Suprapubic skin (tissue), 4 donors: ENCODE measurements around the gene UCK1. TPM values are rescaled to one million over a fixed set of nuclear protein-coding genes. Genes with fewer than 3 reads are reported as not detected.
A peak's percentile ranks its signal among the peaks of the same experiment; 100 is the strongest.

Source experiments
- DNase-seq, 2 donors: peaks; one replicate each; pipeline ENCODE4 v3.0.0-alpha.2; 2019; ENCODE audit warnings: low spot score in 2 of 2
- H3K27ac ChIP-seq: fragments of 200-600 bp; sonication (generic); one replicate; pipeline ENCODE4 v1.5.1; 2019
- H3K27me3 ChIP-seq: fragments of 200-600 bp; sonication (generic); one replicate; pipeline ENCODE4 v1.5.1; 2019
- H3K36me3 ChIP-seq: fragments of 200-600 bp; sonication (generic); one replicate; pipeline ENCODE4 v1.5.1; 2019
- H3K4me1 ChIP-seq: fragments of 200-600 bp; sonication (generic); one replicate; pipeline ENCODE4 v1.5.1; 2019
- H3K4me3 ChIP-seq: fragments of 200-600 bp; sonication (generic); one replicate; pipeline ENCODE4 v1.5.1; 2019; ENCODE audit warnings: mild to moderate bottlenecking
- H3K9me3 ChIP-seq: fragments of 200-600 bp; sonication (generic); one replicate; pipeline ENCODE4 v1.5.1; 2019
- EP300 ChIP-seq: sonication (generic); formaldehyde crosslinking; IDR thresholded peaks from one replicate; pipeline ENCODE4 v1.6.1; 2017; ENCODE audit warnings: antibody characterized with exemption
- POLR2A ChIP-seq, 2 donors: fragments of 450-650 bp; IDR thresholded peaks; one replicate each; pipeline ENCODE4 v1.6.1; 2017; ENCODE audit warnings: antibody characterized with exemption in 2 of 2, mild to moderate bottlenecking in 2 of 2, moderate library complexity in 2 of 2
- POLR2AphosphoS5 ChIP-seq, 3 donors: sonication (generic); formaldehyde crosslinking; IDR thresholded peaks; one replicate each; pipeline ENCODE4 v1.6.1; 2017; ENCODE audit warnings: antibody characterized with exemption in 3 of 3
- WGBS: methylation state at CpG from one replicate; pipeline ENCODE4 v1.1.5; 2018; 5-methylcytosine and 5-hydroxymethylcytosine counted together
- total RNA-seq, 4 donors: library from RNA; depleted of rRNA; stranded (reverse); fragments of >200 nt; gene quantifications; one replicate each; pipeline ENCODE4 v1.1.0, GENCODE V29; 2016
- TF ChIP-seq, protein P1 (sequence below), 2 donors: fragments of 200-600 bp in 1 of 2; fragments of 450-650 bp in 1 of 2; sonication (generic) in 1 of 2; IDR thresholded peaks; one replicate each; pipeline ENCODE4 v1.5.1; 2016 to 2019; ENCODE audit warnings: antibody characterized with exemption in 2 of 2, mild to moderate bottlenecking in 1 of 2, moderate library complexity in 1 of 2

Gene UCK1
- 10 to 100 TPM; 20.0 to 28.0 (median 26.6) TPM for total RNA-seq

DNA sequence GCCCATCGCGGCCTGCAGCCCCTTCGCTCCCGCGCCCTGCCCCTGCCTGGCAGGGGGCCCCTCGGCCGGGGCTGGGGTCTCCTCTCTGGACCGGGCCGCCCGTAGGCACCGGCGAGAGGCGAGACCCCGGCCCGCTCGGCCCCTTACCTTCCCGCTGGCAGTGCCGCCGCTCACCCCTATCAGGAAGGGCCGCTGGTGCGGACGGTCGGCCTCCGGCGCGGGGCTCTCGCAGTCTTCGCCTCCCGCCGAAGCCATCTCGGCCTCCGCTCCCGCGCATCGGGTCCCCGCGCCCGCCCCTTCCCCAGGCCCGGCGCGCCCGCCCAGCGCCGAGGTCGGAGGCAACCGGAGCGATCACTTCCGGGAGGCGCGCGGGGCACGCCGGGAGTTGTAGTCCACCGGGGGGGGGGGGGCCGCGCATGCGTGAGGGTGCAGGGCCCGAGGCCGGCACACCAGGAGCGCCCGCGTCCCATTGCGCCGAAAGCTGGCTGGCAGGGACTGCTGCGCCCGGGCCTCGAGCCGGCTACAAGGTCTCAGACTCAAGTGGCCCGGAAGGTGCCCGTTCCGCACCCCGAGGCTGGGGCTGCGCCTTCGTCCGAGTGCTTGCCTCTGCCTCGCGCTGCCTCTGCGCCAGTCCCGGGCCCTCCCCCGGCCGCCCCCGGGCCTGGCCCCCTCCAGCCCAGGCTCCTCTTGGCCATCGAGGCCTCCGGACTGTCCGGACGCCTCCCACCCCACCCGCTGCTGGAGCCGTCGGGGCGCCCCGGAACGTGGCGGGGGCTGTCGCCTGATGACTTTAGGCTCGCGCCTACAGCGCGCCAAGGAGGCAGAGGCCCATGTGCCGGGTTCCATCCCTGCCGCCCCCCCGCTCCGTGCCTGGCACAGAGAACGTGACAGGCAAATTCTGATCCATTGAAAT, at the start of gene UCK1:
Gene UCK1, minus strand, starts transcription at position 344 of the 913 bp plus-strand sequence. Its CDS starts 89 bp downstream, at position 255.
- WGBS = 37% methylated on average over 15 of the region's 103 CpGs
- peak; percentile 86 to 90 for DNase-seq
- no peaks in the 10 kb centered on the region for H3K27me3 ChIP-seq
- no peaks in the 10 kb centered on the region for H3K9me3 ChIP-seq
- peak within 1 kb of the TSS; percentile 67 for H3K27ac ChIP-seq
- peaks cover 14% of the 10 kb centered on the region for H3K4me1 ChIP-seq
- H3K36me3 ChIP-seq = peaks cover 36% of the 10 kb centered on the region
- H3K4me3 ChIP-seq = peak within 1 kb of the TSS; percentile 79
- TF ChIP-seq POLR2A (IDR thresholded peaks at IDR 0.05) (peak in 1 of 2 donors; percentile 48), POLR2AphosphoS5 (IDR thresholded peaks at IDR 0.05) (no peak)

DNA sequence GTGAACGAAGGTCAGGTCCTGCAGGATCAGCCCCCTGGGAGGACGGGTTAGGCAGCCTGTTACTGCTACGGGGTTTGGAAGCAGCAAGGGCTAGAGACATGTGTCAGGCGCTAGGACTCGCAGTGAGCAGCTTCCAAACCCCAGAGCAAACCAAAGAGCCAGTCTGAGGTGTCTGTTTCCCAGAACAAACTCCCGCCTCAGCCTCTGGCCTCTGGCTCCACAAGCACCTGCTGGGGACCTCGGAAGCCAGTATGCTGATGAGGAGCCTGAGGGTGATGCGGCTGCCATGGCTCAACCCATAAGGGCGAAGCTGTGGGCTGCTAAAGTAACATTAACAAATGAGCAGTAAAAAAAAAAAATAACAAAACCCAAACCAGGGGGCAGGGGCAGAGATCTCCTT, 49.3 kb upstream of the UCK1 start:
- no peaks in the 10 kb centered on the region for H3K9me3 ChIP-seq
- TF ChIP-seq EP300 = no peak
- TF ChIP-seq POLR2AphosphoS5 (IDR thresholded peaks at IDR 0.05) = no peak
- TF ChIP-seq, protein P1, sequence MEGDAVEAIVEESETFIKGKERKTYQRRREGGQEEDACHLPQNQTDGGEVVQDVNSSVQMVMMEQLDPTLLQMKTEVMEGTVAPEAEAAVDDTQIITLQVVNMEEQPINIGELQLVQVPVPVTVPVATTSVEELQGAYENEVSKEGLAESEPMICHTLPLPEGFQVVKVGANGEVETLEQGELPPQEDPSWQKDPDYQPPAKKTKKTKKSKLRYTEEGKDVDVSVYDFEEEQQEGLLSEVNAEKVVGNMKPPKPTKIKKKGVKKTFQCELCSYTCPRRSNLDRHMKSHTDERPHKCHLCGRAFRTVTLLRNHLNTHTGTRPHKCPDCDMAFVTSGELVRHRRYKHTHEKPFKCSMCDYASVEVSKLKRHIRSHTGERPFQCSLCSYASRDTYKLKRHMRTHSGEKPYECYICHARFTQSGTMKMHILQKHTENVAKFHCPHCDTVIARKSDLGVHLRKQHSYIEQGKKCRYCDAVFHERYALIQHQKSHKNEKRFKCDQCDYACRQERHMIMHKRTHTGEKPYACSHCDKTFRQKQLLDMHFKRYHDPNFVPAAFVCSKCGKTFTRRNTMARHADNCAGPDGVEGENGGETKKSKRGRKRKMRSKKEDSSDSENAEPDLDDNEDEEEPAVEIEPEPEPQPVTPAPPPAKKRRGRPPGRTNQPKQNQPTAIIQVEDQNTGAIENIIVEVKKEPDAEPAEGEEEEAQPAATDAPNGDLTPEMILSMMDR (IDR thresholded peaks at IDR 0.05) = no peak
- TF ChIP-seq POLR2A (IDR thresholded peaks at IDR 0.05) = no peak
- H3K27ac ChIP-seq = no peak overlapping the region
- no peaks in the 10 kb centered on the region for H3K27me3 ChIP-seq
- DNase-seq = no peak
- no peaks in the 10 kb centered on the region for H3K4me1 ChIP-seq
- H3K36me3 ChIP-seq = peaks cover 93% of the 10 kb centered on the region
- H3K4me3 ChIP-seq = no peak overlapping the region
- 89% methylated on average over 4 of the region's 9 CpGs for WGBS

DNA sequence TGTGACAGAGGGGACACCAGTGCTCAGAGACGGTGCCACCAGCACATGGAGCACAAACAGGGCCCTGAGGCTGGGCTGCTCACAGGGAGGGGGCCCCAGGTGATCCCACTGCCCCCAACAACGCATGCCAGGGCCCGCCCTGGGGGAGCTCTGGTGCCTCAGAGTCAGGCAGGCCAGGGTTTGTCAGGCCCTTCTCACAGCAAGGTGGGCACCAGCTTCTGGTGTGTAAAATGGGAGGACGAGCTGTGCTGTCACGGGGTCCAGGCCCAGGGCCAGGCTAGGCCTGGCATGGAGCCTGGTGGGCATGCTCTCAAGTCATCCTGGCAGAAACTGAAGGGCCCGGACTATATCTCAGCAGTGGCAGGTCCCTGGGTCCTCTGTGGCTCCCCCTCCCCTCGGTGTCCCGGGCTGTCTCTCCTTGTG, 48.7 kb upstream of the UCK1 start:
- Histone ChIP-seq H3K4me3 (no peak overlapping the region), H3K36me3 (peaks cover 93% of the 10 kb centered on the region), H3K9me3 (no peaks in the 10 kb centered on the region), H3K27ac (no peak overlapping the region), H3K4me1 (no peaks in the 10 kb centered on the region), H3K27me3 (no peaks in the 10 kb centered on the region)
- TF ChIP-seq EP300 = no peak
- TF ChIP-seq, protein P1 (IDR thresholded peaks at IDR 0.05) = no peak
- TF ChIP-seq POLR2AphosphoS5 (IDR thresholded peaks at IDR 0.05) = no peak
- no peak for TF ChIP-seq POLR2A (IDR thresholded peaks at IDR 0.05)
- DNase-seq = no peak
- WGBS = no CpG with 5 or more reads among the region's 8 CpGs

DNA sequence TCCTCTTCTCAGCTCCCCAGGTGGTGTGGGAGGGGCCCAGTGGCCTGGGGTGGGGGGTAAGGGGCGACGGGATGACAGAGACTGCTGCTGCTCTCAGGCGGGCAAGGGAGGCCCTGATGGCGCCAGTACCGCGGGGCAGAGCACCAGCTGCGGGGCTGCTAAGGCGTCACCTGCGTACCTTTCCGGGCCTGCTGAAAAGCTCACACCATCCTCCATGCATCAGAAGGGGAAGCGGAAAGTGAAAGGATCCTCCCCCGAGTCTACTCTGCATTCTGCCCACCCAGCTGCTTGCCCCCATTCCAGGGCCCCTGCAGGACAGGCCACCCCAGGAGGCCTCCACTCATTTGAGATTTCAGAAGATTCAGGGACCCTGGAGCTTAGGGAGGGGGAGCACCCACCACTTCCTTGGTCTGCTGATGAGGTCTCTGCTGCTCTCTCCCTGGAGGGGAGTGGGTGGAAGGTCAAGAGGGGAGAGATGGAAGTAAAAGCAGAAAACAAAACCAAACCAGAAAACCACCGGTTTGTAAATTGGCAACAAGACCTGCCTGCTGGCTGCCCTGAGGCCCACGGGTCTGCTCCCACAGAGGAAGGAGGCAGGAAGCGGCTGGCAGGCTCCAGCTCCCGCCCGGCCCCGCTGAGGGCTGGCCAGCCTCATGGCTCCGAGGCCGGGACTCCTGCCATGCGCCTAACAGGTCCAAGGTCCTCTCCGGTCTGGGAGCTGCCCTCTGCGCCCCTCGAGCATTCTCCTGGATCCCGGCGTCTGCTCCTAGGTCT, 47.9 kb upstream of the UCK1 start:
- WGBS = 66% methylated on average over 22 of the region's 26 CpGs
- Histone ChIP-seq H3K27ac (no peak overlapping the region), H3K36me3 (peaks cover 91% of the 10 kb centered on the region), H3K9me3 (no peaks in the 10 kb centered on the region), H3K4me3 (no peak overlapping the region), H3K27me3 (no peaks in the 10 kb centered on the region), H3K4me1 (no peaks in the 10 kb centered on the region)
- DNase-seq = no peak
- TF ChIP-seq POLR2A (IDR thresholded peaks at IDR 0.05) (no peak), EP300 (no peak), POLR2AphosphoS5 (IDR thresholded peaks at IDR 0.05) (no peak)
- TF ChIP-seq, protein P1 (IDR thresholded peaks at IDR 0.05) = no peak

DNA sequence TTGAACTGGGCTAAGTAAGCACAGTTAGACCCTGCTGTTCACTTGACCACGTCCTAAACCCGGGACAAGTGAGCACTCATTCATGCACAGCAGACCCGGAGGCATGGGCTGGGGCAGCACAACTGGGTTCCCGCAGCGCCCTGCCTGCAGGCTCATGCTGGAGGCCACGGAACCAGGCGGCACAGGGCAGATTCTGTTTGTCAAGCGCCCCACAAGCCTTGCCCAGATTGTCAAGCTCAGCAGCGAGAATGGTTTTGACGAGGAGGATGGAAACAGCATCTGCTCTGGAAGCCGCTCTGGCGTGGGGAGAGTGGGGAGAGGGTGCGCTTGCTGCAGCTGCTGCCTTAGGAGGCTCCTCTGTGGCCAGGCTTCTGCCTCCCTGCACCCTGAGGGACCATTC, 47.0 kb upstream of the UCK1 start:
- Histone ChIP-seq H3K4me1 (no peaks in the 10 kb centered on the region), H3K4me3 (no peak overlapping the region), H3K27me3 (no peaks in the 10 kb centered on the region), H3K36me3 (peaks cover 82% of the 10 kb centered on the region), H3K27ac (no peak overlapping the region), H3K9me3 (no peaks in the 10 kb centered on the region)
- WGBS = 76% methylated on average over 13 of the region's 13 CpGs
- no peak for TF ChIP-seq POLR2AphosphoS5 (IDR thresholded peaks at IDR 0.05)
- TF ChIP-seq EP300 = no peak
- no peak for DNase-seq
